HepG2 (cell line): ENCODE results near the gene LRSAM1. TPM values are rescaled to one million over a fixed set of nuclear protein-coding genes. Genes with fewer than 3 reads are reported as not detected.

Experiments used
- ATAC-seq: fragments of 200-7000 bp; cut with Tn5 transposase; 3 replicates; pipeline ENCODE4 v1.9.1; 2020; ENCODE audit warnings: mild to moderate bottlenecking, moderate library complexity
- BruUV-seq: library from RNA; stranded (reverse); fragments of 400-500 nt; replicated peaks from 2 replicates; lab custom pipeline; 2021; lab: Mats Ljungman, UMichigan
- CTCF ChIA-PET: fragments of 300-600 bp; formaldehyde crosslinking; extraction: SDS; loops from one replicate; lab custom pipeline; 2021; ENCODE audit warnings: low total read pairs, inconsistent platforms, low intra/inter-chr PET ratio; lab: Yijun Ruan, JAX
- POLR2A ChIA-PET: fragments of 350-600 bp; sonication (Branson Sonifier 250); formaldehyde crosslinking; loops from one replicate; lab custom pipeline; 2020; ENCODE audit warnings: antibody characterized with exemption, inconsistent platforms; lab: Yijun Ruan, JAX
- DNase-seq: peaks from one replicate; pipeline ENCODE4 v3.0.0-alpha.2; 2015; ENCODE audit warnings: low spot score
- FAIRE-seq: peaks from 3 replicates; lab custom pipeline; 2011; peaks lifted over from hg19 to GRCh38; lab: Jason Lieb, UNC
- H2AFZ ChIP-seq: one replicate; pipeline ENCODE4 v1.6.1; 2011; ENCODE audit warnings: low read length, inconsistent platforms
- H3K27ac ChIP-seq: fragments of 300-600 bp; 3 replicates; pipeline ENCODE4 v1.8.0; 2011; ENCODE audit warnings: mixed run types, mild to moderate bottlenecking, mixed read lengths, low read length, inconsistent platforms; ENCODE audit not compliant: insufficient read depth; ENCODE audit errors: extremely low read length
- H3K27me3 ChIP-seq, 2 experiments: fragments of 200-600 bp in 1 of 2; 2 replicates in 1 of 2; 3 replicates in 1 of 2; pipeline versions ENCODE4 v1.6.0 to v1.8.0; 2011; ENCODE audit warnings: low read length in 2 of 2, mild to moderate bottlenecking in 2 of 2, moderate library complexity in 2 of 2, inconsistent platforms in 1 of 2; ENCODE audit not compliant: insufficient read depth in 2 of 2, control insufficient read depth in 1 of 2
- H3K36me3 ChIP-seq, 2 experiments: fragments of 200-600 bp in 1 of 2; replicated peaks in 1 of 2; 2 replicates in 1 of 2; 3 replicates in 1 of 2; pipeline versions ENCODE4 v1.5.1 to v1.8.0; 2011; ENCODE audit warnings: low read length in 2 of 2, inconsistent platforms in 1 of 2; ENCODE audit not compliant: insufficient read depth in 2 of 2, control insufficient read depth in 1 of 2
- H3K4me1 ChIP-seq: 2 replicates; pipeline ENCODE4 v1.5.1; 2012; ENCODE audit warnings: low read length, inconsistent platforms; ENCODE audit not compliant: insufficient read depth
- H3K4me2 ChIP-seq: 2 replicates; pipeline ENCODE4 v1.6.0; 2011; ENCODE audit warnings: low read depth, low read length, inconsistent platforms
- H3K4me3 ChIP-seq, 3 experiments: fragments of 200-600 bp in 1 of 3; sonication (generic), shearing (Covaris generic) in 1 of 3; replicated peaks in 1 of 3; 2 replicates each; pipeline ENCODE4 v1.5.1; 2011 to 2016; ENCODE audit warnings: low read length in 3 of 3, inconsistent platforms in 2 of 3, low read depth in 2 of 3, mild to moderate bottlenecking in 2 of 3, control low read depth in 1 of 3, mixed read lengths in 1 of 3; ENCODE audit not compliant: insufficient read depth in 1 of 3
- H3K79me2 ChIP-seq: one replicate; pipeline ENCODE4 v1.6.1; 2011; ENCODE audit warnings: low read length, inconsistent platforms; ENCODE audit not compliant: insufficient read depth
- H3K9ac ChIP-seq: 2 replicates; pipeline ENCODE4 v1.6.0; 2011; ENCODE audit warnings: mild to moderate bottlenecking, low read depth, low read length, inconsistent platforms; ENCODE audit not compliant: insufficient read depth
- H3K9me3 ChIP-seq: 2 replicates; pipeline ENCODE4 v1.5.1; 2012; ENCODE audit warnings: mild to moderate bottlenecking, low read length
- H4K20me1 ChIP-seq: 2 replicates; pipeline ENCODE4 v1.6.0; 2011; ENCODE audit warnings: inconsistent platforms, mild to moderate bottlenecking, low read length, moderate library complexity; ENCODE audit not compliant: insufficient read depth
- ARNT ChIP-seq: fragments of 450-650 bp; IDR thresholded peaks from 2 replicates; pipeline ENCODE4 v1.6.1; 2017
- ELK4 ChIP-seq: sonication (generic); formaldehyde crosslinking; IDR thresholded peaks from 2 replicates; pipeline ENCODE4 v1.9.0; 2021; ENCODE audit warnings: missing genetic modification reagents, borderline replicate concordance
- FOXA1 ChIP-seq, 2 experiments: fragments of 450-650 bp in 1 of 2; sonication (generic) in 1 of 2; formaldehyde crosslinking in 1 of 2; IDR thresholded peaks; 2 replicates each; pipeline versions ENCODE4 v1.4.0 to v1.6.1; 2016 to 2020; ENCODE audit warnings: missing genetic modification reagents in 1 of 2
- GATAD2A ChIP-seq: IDR thresholded peaks from 2 replicates; pipeline ENCODE4 v1.6.1; 2016
- HNF1B ChIP-seq: sonication (generic); formaldehyde crosslinking; IDR thresholded peaks from 2 replicates; pipeline ENCODE4 v1.5.1; 2020; ENCODE audit warnings: mild to moderate bottlenecking, moderate library complexity, missing genetic modification reagents
- LBX2 ChIP-seq: sonication (generic); formaldehyde crosslinking; IDR thresholded peaks from 2 replicates; pipeline ENCODE4 v1.5.0; 2020; ENCODE audit warnings: missing genetic modification reagents, mild to moderate bottlenecking, borderline replicate concordance
- MBNL3 ChIP-seq: fragments of 250-450 bp; sonication (Bioruptor Pico); conservative IDR thresholded peaks from 2 replicates; pipeline ENCODE4 v1.8.0; 2022; ENCODE audit warnings: mild to moderate bottlenecking, inconsistent platforms
- TIGD3 ChIP-seq: sonication (generic); formaldehyde crosslinking; IDR thresholded peaks from 2 replicates; pipeline ENCODE4 v1.5.1; 2020; ENCODE audit warnings: mild to moderate bottlenecking, missing genetic modification reagents, borderline replicate concordance
- ZNF33B ChIP-seq: sonication (generic); formaldehyde crosslinking; IDR thresholded peaks from 2 replicates; pipeline ENCODE4 v1.5.1; 2020; ENCODE audit warnings: mild to moderate bottlenecking, missing genetic modification reagents
- ZNF768 ChIP-seq: sonication (generic); formaldehyde crosslinking; IDR thresholded peaks from 2 replicates; pipeline ENCODE4 v1.4.0; 2020; ENCODE audit warnings: missing genetic modification reagents
- WGBS: methylation state at CpG from one replicate; pipeline ENCODE4 v1.1.6; 2017; ENCODE audit warnings: low lambda C conversion rate; 5-methylcytosine and 5-hydroxymethylcytosine counted together
- in situ Hi-C: cut with HindIII; loops from 2 replicates; pipeline ENCODE4 v1.10.0; 2017; ENCODE audit warnings: low pct_unique_long_range_greater_than_20kb; ENCODE audit not compliant: extremely low pct_ligation_motif_present
- intact Hi-C: fragments of 100-400 bp; cut with micrococcal nuclease; formaldehyde crosslinking; loops from one replicate; pipeline ENCODE4 v1.10.0; 2022; ENCODE audit not compliant: unreplicated experiment
- polyA plus RNA-seq, 8 experiments: library from polyadenylated mRNA; depleted of rRNA in 3 of 8; stranded (reverse) in 7 of 8; unstranded in 1 of 8; fragments of >200 nt; fragmentation: Illumina TruSeq in 4 of 8; extraction: Trizol in 4 of 8; gene quantifications; 2 replicates each; pipeline versions ENCODE4 v1.2.1 to v1.2.3, GENCODE V29; 2011 to 2016; ENCODE audit warnings: low read depth in 4 of 8, missing spikeins in 1 of 8, mixed read lengths in 1 of 8; ENCODE audit not compliant: insufficient read depth in 1 of 8
- total RNA-seq, 5 experiments: library from RNA; depleted of rRNA; stranded (reverse); fragments of >200 nt; fragmentation: Illumina TruSeq; extraction: Trizol; gene quantifications; 2 replicates each; pipeline ENCODE4 v1.2.3, GENCODE V29; 2016; ENCODE audit warnings: low read depth in 1 of 5

The LRSAM1 gene
- total and polyA plus RNA-seq, 2 of the 13 experiments (the other 11 are each of a cell fraction or from before 2014, with no cell fraction given), result 8.7 to 10.2 TPM

- TF ChIP-seq TIGD3 (CRISPR knock-in tag) (no peak), HNF1B (CRISPR knock-in tag) (no peak), ARNT (no peak), GATAD2A (CRISPR knock-in tag) (no peak), ZNF768 (CRISPR knock-in tag) (no peak), LBX2 (CRISPR knock-in tag) (no peak), ZNF33B (no peak), FOXA1 (IDR thresholded peaks at IDR 0.05) (no peak), FOXA1 (CRISPR knock-in tag; IDR thresholded peaks at IDR 0.05) (no peak)
These were observed 83.6 kb downstream of the LRSAM1 start (continued) for GRCh38 chr9:127534931-127535330.

- in situ Hi-C loops, result no loop called here
- Histone ChIP-seq H3K27me3 (no peaks in the 10 kb centered on the region), H3K36me3 (peaks cover 4 to 11% of the 10 kb centered on the region in 2 experiments; a peak in 4 of 5 replicates), H3K9me3 (no peaks in the 10 kb centered on the region), H4K20me1 (peaks cover 14% of the 10 kb centered on the region), H3K27ac (no peak overlapping the region), H3K4me3 (no peak overlapping the region), H3K9ac (no peak overlapping the region), H3K4me2 (no peak overlapping the region), H2AFZ (no peak overlapping the region), H3K79me2 (peaks cover 13% of the 10 kb centered on the region), H3K4me1 (no peaks in the 10 kb centered on the region)
- CTCF ChIA-PET, result no interaction called here
- TF ChIP-seq ELK4 (CRISPR knock-in tag) (no peak), MBNL3 (no peak)
- ATAC-seq, result no peak
- 96% methylated on average over 6 of the region's 6 CpGs for WGBS
- DNase-seq, result no peak
- FAIRE-seq, result no peak
- intact Hi-C loops, result no loop called here
- POLR2A ChIA-PET, result interaction anchor here (1.4 kb wide), 1 partner anchor 10 kb away, joined by 3 read pairs; no protein-coding TSS in a partner anchor
- no TSS peak for BruUV-seq
These were observed 84.1 kb downstream of the LRSAM1 start for GRCh38 chr9:127535396-127535795.
